HG03159 (cell line): ENCODE measurements around the gene CX3CL1.
"Not testable (repeated sequence)": the region's sequence is repeated elsewhere in the genome, so short reads cannot be mapped to it uniquely, and the experiment has no call there.

ENCODE experiments used
- ATAC-seq: cut with Tn5 transposase; IDR thresholded peaks from one replicate; pipeline ENCODE4 v1.9.1; 2021; ENCODE audit warnings: mild to moderate bottlenecking, moderate library complexity; ENCODE audit not compliant: unreplicated experiment

CX3CL1 gene

DNA sequence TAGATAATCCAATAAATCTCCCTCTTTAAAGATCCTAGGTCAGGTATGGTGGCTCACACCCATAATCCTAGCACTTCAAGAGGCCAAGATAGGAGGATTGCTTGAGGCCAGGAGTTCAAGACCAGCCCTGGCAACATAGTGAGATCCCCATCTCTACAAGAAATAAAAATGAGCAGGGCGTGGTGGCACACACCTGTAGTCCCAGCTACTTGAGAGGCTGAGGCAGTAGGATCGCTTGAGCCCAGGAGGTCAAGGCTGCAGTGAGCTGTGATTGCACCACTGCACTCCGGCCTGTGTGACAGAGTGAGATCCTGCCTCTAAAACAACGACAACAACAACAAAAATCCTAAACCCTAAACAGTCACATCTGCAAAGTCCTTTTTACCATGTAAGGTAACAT, 15.7 kb upstream of the CX3CL1 start:
- ATAC-seq = no peak

DNA sequence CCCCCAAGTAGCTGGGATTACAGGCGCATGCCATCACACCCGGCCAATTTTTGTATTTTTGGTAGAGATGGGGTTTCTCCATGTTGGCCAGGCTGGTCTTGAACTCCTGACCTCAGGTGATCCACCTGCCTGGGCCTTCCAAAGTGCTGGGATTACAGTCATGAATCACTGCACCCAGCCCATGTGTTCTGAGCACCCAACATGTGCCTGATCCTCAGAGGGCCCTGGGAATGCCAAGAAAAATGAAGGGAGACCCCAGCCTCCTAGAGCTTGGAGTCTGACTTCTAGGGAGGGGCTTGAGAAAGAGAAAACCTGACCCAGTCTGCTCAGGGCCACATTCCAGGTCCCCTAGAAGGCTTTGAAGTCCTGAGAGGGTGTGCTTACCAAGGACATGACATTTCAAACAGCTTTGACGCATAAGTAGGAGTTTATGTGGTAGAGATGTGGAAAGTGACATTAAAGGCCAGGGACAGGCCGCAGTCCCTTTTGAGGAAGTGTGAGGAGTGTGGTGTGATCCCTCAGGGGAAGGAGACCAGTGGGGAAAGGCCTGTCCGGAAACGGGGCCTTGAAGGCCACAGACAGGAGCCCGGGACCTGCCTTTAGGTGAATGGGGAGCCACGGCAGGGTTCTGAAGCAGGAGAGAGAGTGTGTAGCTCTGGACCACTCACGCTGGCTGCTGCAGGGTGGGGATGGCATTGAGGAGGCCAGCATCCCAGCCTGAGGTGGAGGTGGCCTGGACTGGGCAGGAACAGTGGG, 14.8 kb upstream of the CX3CL1 start:
- no peak for ATAC-seq

DNA sequence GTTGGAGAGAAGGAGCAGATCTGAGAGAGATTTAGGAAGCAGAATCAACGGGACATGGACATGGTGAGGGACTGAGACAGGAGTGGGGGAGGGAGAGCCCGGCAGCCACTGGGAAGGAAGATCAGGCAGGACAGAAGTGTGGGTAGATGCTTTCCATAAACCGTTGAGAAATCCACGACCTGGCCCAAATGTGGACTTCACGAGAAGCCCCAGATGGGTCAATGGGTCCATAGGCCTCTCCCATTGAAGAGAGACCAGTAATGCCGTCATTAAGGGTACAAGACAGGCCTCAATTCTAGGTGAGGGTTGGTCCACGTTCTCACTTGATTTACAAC, 14.2 kb upstream of the CX3CL1 start:
- no peak for ATAC-seq

DNA sequence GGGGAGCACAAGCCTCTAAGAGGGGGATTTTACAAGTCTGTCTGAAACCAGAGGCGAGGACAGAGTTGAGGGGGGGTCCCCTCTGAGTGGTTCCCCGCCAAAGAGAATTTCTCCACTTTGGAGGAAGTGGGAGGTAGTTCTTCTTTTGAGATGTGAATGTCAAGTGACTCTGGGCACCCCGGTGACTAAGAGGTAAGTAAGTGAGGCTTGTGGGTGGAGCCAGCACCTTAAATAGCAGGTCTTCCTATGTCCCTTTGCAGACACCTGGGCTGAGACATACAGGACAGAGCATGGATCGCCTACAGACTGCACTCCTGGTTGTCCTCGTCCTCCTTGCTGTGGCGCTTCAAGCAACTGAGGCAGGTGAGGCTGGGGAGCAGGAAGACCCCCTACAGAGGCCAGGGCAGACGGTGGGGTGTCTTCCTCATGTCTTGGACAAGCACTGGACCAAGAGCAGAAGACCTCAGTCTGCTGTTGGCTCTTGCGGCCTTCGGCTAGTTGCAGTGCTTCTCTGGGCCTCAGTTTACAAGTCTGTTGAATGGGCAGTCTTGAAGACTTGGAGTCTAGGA, 13.7 kb upstream of the CX3CL1 start, which contains the start of gene CCL22:
CCL22 (plus strand) TSS at position 257 of the 569 bp plus-strand sequence; CDS start at position 291, 34 bp downstream.
- ATAC-seq = no peak

DNA sequence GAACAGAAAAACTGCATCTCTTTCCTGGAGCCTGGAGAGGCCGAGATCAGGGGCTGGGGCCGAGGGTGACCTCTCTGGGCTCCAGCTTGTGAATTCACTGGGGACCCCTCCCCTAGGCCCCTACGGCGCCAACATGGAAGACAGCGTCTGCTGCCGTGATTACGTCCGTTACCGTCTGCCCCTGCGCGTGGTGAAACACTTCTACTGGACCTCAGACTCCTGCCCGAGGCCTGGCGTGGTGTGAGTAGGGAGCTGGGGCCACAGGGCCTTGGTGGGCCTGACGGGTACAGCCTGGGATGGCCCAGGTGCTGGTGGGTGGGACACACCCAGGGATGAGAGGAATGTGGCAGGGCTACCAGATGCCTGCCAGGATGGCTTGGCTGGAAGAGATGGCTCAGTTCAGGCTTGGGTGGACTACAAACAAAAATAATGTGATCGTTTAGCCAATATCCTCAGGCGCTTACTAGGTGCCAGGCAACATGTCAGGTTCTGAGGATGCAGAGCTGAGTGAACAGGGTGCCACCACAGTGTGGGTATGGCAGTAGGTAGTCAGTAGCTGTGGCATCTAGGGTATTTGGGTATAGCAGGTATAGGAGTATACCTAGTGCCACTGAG, 11.9 kb upstream of the CX3CL1 start:
- no peak for ATAC-seq

DNA sequence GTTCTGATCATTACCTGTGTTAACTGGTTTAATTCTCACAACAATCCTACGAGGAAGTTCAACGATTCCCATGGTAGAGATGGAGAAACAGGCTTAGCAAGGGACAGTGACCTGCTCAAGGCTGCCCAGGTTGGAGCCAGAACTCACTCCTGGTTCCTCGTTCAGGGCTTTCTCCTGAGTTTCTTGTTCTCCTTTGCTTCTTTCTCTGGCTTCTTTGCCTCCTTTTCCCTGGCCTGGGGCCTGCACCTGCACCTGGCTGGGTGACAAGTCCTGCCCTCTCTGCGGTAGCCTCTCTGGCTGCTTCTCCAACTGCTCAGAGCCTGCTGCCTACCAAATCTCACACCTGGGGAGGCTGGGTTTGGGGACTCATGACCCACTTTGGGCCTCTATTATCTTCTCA, 10.9 kb upstream of the CX3CL1 start:
- no peak for ATAC-seq

DNA sequence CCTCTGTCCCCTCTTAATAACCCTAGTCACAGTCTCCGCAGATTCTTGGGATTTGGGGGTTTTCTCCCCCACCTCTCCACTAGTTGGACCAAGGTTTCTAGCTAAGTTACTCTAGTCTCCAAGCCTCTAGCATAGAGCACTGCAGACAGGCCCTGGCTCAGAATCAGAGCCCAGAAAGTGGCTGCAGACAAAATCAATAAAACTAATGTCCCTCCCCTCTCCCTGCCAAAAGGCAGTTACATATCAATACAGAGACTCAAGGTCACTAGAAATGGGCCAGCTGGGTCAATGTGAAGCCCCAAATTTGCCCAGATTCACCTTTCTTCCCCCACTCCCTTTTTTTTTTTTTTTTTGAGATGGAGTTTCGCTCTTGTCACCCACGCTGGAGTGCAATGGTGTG, 8.1 kb upstream of the CX3CL1 start:
- ATAC-seq = no peak

DNA sequence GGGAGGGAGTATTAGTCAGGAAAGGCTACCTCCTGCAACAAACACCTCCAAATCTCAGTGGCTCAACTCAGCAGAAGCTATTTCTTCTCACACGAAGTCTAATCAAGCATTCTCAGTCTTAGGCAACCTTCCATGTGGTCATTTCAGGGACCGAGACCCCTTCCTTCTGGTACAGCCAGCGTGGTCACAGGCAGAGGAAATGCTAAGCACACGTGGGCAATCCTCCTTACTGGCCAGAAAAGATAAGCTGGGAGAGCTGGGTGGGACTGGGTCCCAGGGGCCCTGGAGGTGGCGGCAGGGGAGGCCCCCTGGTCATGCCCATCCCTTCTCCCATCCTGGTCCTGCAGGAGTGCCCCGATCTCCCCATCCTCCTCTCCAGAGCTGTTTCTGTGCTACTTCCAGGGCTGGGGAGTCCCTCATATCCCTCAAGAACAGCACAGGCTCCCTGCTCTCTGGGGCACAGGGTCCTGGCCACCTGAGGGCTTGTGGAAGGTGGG, 5.7 kb upstream of the CX3CL1 start:
- no peak for ATAC-seq

DNA sequence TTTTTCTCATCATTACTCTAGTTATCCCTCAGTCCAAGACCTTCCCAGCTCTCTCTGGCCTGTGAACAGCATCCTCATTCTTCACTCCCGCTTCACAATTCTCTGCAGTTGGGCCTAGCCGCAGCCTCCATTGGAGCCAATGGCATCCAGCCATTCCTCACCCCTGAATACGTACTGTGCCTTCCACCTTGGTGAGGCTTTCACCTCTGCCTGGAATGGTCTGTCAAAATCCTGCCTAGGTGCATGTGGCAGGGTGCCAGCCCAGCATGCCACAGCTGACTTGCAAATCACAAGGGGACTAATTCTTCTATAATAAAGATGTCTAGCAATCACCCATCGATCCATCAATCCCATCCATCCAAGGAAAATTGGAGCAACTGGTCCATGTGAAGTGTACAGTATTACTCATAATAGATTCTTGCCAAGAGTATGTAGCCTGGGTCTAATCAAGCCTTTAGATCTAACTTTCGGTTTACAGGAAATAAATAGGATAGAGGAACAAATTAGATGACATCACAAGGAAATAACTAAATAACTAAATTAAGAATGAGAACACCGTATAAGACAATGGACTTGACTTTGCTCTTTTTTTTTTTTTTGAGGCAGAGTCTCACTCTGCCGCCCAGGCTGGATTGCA, 5.1 kb upstream of the CX3CL1 start:
- ATAC-seq = no peak

DNA sequence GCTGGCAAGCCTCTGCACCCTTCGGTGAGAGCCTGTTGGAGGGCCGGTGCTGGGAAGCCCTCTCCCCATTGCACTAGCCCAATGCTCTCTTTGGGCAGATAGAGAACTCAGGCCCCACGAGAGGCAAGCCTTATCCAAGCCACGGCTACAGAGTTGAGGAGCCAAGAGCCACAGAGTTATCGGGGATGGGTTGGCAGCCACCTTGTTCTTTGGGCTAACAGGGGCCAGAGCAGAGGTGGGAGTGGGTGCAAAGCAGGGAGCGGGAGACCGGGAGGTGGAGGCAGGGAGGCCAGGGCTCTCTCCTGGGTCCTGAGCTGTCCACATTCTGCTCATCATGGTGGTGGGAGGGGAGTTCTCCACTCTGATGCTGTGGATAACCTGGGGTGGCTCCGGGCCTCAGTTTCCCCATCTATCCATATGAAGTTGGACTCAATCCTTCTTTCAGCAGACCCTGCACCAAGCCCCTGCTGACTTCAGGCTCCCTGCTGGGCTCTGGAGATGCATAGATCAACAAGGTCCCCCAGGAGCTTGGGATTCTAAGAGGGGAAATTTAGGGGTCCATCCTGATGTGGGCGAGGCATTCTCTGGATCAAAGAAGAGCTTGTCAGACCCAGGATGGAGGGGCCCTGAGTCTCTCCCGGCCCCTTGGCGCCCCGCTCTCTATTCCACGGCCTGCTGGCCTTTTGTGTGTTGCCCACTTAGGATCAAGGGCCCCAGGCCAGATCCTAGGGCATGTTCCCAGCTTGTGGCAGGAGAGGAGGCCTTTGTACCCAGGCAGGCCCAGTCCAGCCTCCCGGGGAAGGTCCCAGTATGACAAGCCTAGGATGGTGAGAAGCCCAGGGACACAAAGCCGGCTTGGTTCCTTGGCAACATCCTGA, 557 bp upstream of the CX3CL1 start:
- no peak for ATAC-seq

DNA sequence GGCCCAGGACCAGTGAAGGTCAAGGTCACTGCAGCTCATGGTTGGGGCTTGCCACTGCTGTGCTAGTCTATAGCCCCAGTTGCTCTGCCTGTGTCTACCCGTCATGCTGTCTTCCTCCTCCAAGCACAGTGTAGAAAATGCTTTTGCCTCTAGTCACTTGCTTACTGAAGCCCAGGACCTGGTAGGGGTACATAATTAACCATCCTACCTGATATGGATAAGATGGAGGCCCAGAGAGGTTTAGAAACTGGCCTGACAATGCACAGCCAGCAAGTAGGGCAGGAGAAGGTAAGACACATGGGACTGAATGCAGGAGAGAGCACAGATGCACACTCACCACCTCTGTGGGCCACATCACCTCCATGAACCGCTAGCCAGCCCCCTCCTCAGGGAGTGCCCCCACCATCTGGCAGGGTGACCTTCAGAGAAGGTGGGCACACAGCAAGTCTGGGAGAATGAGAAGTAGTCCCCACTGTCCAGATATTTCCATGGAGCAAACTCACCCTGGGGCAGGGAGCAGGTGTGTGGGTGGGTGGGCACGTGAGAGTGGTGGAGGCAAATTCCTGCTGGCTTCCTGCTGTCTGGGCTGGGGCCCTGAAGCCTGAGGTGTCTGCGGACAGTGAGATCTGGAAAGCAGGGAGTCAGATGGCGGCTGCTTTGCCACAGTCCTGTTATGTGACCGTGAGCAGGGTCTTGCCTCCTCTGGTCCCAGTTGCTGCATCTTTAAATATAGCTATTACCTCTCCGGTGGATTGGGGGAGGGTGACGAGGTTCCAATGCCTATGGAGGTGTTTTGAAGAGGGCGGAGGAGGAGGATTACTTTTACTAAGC, 1.0 kb downstream of the CX3CL1 start:
- ATAC-seq = no peak

DNA sequence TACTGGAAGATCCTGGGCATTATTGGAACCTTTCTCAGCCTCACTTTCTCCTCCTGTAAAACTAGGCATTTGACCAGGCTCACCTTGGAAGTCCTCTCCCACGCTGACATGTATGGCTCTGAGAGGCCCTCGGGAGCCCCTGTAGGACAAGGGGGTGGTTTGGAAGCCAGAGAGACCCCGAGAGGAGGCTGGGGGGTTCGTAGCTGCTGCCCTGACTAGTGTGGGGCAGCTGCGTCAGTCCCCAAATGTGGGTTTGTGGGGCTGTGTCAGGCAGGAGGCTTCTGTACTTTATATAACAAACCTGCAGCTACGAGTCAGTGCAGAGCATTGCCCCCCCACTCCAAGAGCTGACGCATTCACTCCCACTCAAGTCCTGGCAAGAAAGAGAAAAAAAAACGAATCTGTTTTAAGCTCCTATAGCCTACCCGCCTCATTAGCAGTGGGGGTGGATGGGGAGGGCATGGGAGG, 1.8 kb downstream of the CX3CL1 start:
- ATAC-seq = no peak

DNA sequence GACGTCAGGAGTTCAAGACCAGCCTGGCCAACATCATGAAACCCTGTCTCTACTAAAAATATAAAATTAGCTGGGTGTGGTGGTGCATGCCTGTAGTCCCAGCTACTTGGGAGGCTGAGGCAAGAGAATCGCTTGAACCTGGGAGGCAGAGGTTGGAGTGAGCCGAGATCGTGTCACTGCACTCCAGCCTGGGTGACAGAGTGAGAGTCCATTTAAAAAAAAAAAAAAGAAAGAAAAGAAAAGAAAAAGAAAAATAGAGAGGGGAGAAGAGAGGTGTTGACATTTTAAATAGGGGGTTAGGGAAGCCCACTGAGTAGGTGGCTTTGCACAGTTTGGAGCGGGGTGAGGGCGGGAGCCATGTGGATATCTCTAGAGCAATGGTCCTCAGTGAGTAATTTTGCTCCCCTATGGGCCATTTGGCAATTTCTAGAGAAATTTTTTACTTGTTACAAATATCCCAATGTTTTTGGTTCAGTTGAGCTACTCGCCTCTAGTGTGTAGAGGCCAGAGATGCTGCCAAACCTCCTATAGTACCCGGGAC, 2.7 kb downstream of the CX3CL1 start:
- not testable (repeated sequence) for ATAC-seq

DNA sequence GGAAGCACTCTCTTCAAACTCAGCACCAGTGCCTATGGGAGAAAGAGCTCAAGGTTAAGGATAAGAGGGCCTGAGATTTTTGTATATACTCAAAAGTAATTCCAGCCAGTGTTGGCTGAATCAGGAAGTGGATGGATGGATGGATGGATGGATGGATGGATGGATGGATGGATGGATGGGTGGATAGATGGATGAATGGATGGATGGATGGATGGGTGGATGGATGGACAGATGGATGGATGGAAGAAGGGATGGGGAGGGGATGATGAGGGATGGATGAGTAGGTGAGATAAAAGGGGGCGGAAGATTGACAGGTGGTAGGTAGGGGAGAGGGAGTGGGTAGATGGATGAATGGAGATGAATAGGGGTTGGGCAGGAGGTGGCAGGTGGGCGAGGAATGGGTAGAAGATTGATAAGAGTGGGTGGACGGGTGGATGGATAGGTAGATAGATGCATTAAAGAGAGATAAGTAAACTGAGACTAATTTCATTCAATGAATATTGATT, 4.1 kb downstream of the CX3CL1 start:
- no peak for ATAC-seq

DNA sequence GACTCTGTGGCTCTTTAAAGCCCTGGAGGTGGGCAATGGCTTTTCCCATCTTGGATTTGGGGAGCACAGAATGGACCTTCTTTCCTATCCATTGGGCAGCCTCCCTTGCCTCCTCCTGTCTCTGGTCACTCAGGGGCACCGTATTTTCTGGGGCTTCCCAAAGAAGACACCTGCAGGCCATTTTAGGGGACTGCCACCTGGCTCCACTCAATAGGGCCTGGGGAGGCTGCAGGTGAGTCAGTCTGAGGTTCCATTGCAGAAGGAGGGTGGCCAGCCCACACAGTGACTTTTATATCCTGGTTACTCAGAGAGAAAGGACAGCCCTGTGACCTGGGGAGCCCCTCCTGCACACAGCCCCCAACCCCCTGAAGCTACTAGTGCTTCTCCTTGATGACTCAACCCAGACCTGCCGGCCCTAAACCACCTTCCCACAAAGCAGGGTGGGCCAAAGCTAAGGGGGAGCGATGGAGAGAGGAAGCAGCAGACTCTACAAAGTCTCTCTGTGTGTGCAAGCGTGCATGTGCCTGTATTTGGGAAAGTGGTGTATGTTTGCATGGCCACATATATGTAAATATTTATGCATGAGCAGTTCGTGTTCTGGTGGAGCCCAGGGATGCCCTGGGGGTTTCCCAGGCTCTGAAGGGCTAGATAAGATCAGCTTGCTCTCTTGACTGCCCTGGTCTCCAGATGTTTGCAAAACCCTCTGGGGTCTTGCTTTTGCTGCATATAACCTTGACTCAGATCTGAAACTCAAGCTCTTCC, 5.0 kb downstream of the CX3CL1 start:
- peak; percentile 69 for ATAC-seq

DNA sequence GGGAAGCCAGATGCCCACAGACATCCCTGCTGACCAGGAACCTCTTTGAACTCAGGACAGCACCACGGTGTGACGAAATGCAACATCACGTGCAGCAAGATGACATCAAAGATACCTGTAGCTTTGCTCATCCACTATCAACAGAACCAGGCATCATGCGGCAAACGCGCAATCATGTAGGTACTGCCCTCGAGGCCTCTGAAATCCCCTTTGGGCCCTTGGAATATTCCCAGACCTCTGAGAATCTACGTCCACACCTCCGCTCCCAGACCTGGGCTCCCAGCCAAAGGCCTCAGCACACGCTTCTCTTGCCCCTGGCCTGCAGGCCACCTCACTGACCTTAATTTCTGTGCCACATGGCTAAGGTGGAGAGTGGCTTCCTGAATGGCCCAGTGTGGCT, 7.3 kb downstream of the CX3CL1 start:
- no peak for ATAC-seq

DNA sequence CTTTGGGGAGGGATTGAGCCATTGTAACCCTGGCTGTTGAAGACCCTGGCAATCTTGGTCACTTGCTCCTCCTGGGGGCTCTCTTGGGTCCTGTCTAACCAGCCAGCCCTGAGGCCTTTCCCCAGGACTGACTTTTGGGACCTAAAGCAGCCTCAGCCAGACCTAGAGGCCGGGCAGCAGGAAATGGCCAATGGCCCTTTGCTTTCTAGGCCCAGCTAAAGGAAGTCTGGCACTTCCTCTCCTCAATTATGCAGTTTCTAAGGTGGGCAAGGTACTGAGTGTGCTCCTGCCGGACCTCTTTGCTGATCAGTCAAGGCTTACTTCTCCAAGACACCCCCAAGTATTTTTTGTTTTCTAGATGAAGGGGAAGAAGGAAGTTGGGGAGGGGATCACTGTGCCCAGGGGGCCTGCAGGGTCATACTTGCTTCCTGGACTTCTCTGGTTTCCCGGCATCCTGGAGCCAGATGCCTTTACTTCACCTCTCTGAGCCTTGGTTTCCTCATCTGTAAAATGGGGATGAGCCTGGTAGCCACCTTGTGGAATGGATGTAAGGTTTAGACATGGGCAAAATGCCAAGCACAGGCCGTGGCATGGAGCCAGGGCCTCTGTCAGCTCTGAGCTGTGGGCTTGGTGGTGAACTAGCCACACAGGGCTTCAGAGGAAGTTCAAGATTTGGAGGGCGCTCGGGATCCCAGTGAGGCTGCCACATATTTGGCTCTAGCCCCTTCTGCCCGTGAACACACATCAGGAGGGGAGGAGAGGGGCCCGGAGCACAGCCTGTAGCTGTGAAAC, 8.6 kb downstream of the CX3CL1 start:
- ATAC-seq = no peak
